Activated naive CD4-positive, alpha-beta T cell (primary cell): Measurements from ENCODE around the gene KCNE2.

Source experiments
- DNase-seq, 4 experiments: peaks; one replicate each; lab custom pipeline; 2025; lab: John Stamatoyannopoulos, UW

KCNE2 gene, protein sequence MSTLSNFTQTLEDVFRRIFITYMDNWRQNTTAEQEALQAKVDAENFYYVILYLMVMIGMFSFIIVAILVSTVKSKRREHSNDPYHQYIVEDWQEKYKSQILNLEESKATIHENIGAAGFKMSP

DNA sequence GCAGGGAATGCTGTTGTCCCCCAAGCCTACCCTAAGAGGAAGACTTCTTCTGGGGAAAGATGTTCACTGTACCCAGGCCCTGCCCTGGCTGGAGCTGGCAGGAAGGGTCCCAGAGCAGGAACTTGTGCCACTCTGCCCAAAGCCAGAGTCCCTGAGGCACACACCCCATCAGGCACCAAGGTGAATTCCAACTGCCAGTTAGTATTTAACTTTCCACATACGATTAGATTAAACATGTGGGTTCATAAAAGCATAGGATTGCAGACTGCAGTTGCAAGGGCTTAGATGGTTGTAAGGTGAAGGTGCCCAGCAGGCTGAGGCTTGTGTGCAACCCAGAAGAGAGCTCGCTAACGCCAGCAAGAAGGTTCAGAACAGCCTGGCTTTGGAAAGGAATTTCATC, at the start of gene KCNE2:
KCNE2 (plus strand) TSS at position 274 of the 400 bp plus-strand sequence. CDS start 6,473 bp downstream, outside the sequence.
- DNase-seq: no peak

DNA sequence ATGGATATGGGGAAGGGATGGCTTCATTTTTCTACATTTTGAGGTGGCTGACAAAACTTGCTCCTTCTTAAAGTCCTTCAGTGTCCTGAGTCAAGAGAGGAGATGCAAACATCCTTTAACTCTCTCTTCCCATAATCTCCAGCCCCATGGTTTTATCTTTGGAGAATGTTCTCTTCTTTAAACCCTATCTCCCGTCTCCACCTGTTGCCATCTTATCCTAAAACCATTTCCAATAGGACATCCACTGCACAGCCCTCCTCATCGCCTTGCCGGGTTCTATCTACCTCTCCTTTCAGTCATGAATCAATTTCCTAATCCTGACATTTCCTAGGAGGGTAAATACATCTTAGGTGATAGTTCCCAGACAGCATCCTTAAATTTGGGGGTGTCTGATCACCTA, 44.2 kb upstream of the KCNE2 start:
- no peak for DNase-seq

DNA sequence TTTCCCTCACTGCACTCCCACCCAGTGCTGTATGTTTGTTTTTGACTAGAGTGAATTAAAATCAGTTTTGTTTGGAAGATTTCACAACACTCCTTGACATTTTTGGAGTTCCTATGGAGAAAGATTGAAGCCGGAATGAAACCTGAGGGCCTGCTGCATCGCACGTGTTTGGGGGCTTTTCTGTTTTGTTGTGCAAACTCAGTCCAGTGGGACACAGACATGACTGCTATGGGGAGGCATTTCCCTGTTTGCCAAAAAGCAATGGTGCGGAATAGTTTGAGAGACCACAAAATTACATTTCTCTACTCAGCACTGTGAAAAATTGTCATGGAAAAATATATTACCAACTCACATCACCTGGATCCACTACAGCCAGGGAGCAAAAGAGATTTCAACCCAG, 43.8 kb upstream of the KCNE2 start:
- no peak for DNase-seq

DNA sequence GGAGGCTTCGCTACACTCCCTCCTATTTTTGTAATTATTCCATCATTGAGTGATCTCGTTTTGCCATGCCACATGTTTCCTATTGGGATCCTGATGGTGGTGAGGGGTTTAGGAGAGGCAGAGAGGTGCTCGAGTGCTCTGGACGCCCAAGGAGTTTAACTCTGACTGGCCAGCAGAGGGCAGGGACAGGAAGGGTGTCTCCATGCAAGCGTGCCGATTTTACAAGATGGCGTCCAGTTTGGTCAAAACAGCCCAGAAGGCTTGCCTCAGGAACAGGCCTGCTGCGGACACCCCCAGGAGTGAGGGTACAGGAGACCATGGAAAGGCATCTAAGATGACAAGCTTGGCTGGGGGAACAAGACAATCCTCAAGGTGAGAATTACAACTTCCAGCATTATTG, 33.8 kb upstream of the KCNE2 start:
- no peak for DNase-seq

- no peak for DNase-seq
Observed at GRCh38 chr21:34331726-34332125, 32.1 kb upstream of the KCNE2 start.

DNA sequence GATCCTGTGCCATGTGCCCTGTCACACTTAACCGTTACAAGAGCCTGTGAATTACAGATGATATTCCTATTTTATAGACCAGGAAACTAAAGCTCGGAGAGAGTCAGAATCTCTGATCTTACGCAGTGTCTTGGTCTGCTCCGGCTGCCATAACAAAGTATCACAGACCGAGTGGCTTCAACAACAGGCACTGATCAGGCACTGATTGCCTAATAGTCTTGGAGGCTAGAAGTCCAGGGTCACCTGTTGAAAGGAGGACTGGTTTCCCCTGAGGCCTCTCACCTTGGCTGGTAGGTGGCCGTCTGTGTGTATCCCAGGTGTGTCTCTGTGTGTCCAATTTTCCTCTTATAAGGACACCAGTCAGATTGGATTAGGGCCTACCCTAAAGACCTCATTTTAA, 31.5 kb upstream of the KCNE2 start:
- DNase-seq: no peak

GRCh38 chr21:34333121-34333739, 30.6 kb upstream of the KCNE2 start:
- no peak for DNase-seq

DNA sequence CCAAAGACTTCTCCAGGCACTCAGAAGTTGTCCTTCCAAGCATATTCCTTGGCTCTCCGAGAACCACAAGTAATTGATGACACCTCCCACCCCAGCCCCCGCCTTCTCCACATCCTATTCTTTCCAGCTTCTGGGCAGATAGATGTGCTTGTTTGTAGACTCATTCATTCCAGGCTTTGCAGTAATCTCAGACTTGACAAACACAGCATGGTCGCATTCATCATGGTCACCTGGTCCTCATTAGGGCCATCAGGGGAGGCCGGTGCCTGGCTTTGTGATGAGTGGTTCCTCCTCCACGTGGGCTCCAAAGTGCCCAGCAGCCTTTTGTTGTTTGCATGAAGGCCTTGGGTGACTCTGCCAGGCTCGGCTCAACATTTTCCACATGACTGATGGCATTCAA, 28.5 kb upstream of the KCNE2 start:
- no peak for DNase-seq

DNA sequence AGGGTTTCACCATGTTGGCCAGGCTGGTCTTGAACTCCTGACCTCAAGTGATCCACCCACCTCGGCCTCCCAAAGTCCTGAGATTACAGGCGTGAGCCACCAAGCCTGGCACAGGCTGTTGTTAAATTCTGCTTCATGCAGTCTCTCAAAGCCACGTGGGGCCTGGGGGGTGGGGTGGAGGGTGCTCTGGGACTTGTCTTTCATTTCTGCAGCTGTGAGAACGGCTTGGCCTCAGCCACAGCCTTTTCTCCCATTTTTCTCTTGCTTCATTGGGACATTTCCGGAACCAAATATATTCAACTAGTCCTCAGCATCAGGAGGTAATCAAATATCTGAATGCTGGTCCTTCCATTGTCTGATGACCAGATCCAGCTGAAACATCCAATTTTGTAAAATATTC, 27.6 kb upstream of the KCNE2 start:
- DNase-seq: no peak

DNA sequence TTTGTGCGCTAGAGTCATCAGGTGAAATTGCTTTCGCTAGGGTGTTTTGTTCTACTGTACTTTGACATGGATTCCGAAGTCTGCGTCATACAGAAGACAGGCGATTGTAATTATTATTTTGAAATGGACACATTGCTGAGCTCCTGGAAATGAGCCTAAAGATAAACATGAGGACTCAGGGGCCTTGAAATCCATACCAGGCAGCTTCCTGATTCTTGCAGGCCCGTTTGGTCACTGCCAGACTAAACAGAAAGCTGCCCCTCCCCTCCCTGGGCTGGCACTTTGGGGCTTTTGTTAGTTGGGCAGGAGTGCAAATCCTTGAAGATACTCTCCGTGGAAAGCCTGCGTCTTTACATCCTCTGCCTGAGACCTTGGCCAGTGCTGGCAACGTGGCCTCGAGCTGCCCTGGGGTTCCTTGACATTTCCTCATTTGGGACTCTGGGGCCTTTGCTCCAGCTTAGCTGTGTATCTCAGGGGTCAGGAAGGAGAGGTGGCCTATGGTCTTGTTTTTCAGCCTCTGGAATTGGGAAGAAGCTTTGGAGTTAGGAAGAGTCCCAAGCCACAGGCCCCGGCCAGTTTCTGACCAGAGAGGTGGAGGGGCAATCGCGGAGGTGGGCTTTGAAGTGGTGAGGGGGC, 26.9 kb upstream of the KCNE2 start:
- DNase-seq: no peak

GRCh38 chr21:34337741-34338140, 26.1 kb upstream of the KCNE2 start:
- DNase-seq: no peak

- DNase-seq: no peak
Observed at GRCh38 chr21:34338226-34338625, 25.6 kb upstream of the KCNE2 start.

DNA sequence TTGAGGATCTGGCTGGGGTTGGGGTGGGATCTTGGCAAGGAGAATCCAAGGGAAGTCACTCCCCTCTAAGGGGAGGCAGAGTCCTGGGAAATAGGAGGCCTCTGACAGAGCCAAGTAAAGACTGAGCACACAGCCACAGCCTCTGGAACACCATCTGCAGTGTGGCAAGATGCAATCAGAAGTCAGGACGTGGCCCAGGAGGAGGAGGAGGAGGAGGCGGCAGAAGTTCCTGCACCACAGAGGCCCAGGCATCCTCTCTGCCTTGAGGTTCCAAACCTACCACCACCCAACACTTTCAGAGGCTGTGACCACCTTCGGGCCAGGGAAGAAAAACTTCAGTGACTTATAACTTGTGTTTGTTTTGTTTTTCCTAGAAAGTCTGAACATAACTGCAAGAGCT, 23.7 kb upstream of the KCNE2 start:
- DNase-seq: no peak

GRCh38 chr21:34342476-34342875, 21.3 kb upstream of the KCNE2 start:
- DNase-seq: no peak

DNA sequence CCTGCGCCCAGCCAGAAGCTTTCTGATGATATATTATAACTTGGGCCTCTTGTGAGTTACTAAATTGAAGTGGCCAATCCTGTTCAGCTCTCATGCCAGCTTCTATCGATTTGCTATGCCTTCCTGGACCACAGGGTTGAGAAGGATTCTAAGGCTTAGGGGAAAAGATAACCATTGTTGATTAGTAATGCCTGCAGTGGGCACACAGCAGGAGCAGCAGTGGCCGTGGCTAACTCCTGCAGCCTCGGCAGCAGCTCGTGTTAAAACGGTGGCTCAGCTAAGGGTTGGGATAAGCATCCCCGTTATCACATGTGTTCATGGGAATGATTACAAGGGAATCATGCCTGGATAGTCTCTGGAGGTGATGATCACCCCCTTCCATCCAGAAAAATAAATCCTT, 20.5 kb upstream of the KCNE2 start:
- DNase-seq: no peak

DNA sequence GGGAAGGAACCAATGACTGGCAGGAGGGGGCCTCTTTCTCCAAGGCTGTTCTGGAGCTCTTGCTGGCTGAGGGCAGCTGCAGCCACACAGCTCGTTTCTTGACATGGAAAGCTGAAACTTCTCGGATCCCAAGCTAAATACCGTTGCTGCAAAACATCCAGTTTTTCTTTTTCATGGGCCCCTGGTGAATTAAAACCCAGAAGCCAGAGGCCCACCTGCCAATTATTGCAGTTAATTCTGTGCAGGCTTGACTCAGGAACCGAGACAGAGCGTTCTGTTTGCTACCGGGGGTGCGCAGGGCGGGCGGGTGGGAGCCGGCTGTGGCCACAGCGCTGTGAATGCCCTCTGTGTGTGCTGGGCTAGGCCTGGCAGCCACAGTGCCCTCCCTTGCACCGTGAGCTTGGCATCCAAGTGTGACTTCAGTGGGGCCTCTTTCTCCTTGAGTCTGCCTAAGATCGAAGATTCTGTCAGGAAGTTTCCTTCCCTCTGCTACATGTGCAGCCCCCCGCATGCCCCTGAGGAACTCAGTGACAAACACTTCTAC, 19.9 kb upstream of the KCNE2 start:
- DNase-seq: no peak

DNA sequence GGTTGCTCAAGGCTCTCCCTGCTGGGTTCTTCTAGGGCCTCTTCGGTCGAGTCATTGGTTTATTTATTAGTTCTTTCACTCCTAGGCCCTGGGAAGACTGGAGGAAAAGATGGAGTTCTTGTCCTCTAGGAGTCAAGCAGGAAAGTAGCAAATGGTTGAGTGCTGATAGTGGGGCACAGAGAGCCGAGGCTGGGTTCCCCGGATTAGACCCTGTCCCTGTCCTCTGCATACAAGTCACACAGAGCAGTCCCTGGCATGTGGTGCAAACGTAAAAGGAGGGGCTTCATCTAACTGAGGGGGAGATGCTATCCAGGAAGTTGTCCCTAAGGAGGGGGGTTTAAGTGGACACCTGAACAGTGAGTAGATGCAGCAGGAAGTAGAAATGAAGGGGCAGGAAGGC, 19.2 kb upstream of the KCNE2 start:
- DNase-seq: no peak

DNA sequence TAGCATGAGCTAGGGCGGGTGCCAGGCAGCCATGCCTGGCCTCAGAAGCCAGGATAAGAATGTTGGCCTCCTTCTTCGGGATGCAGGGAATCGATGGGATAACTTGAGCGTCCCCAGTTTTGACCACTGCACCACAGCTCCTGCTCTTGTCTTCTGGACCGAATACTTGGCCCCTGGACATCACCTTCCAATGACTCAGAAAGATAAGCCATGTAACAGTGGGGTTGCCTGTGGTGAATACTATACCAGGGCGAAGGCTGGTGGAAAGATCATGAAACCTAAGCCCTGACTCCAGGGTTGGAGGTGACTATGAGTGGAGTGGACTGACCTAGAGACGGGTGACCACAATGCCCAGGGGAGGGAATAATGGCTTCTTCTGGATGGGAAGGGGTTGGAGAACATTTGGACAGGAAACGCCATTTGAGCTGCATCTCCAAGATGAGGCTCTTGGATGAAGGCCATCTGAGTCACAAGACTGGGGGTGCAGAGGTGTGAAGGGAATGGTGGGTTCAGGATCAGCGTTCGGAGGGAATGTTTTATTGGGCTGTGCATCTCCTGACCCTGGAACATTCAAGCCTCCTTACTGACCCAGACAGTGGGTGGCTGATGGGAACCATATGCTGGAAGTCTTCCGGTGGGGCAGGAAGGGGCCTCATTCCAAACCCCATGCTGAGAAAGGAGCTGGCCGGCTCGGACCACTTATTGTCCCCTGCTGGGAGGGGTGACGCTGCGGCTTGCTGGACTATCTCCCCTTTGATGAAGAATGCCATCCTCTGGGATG, 18.5 kb upstream of the KCNE2 start:
- DNase-seq: no peak

GRCh38 chr21:34345892-34346291, 17.9 kb upstream of the KCNE2 start:
- DNase-seq: no peak

DNA sequence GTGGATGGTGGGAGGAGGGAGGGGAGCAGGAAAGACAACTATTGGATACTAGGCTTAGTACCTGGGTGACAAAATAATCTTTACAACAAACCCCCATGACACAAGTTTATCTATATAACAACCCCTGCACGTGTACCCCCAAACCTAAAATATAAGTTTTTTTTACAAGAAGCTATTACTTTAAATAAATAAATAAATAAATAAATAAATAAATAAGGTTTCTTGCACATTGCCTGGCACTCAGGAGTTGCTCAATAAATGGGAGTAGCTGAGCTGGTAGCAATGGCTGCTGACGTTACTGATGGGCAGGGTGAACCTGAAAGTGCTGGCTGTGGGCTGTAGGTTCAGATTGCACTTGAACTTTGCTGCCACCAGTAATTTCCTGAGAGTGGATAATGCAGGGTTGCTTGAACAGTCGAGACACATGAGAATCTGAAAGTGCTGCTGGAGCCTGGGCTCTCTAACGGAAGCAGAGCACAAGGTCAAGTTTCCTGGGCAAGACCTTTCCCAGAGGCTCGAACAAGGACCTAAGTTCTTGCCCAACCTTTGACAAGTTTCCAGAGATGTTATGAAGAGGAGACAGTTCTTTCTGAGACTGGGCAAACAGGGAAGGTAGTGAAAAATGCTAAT, 14.8 kb upstream of the KCNE2 start:
- DNase-seq: no peak

GRCh38 chr21:34351786-34352241, 12.0 kb upstream of the KCNE2 start:
- DNase-seq: no peak

DNA sequence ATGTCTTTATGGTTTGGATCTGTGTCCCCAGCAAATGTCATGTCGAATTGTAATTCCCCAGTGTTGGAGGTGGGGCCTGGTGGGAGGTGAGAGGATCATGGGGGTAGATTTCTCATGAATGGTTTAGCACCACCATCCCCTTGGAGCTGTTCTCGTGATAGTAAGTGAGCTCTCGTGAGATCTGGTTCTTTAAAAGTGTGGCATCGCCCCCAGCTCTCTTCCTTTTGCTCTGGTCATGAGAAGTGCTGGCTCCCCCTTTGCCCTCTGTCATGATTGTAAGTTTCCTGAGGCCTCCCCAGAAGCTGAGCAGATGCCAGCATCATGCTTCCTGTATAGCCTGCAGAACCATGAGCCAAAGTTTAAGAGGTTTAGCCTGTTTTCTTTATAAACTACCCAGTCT, 11.2 kb upstream of the KCNE2 start:
- no peak for DNase-seq
